Activated CD4-positive, alpha-beta T cell treated with anti-CD3 and anti-CD28 coated beads for 1 hour (primary cell): Measurements from ENCODE around the gene SEC61A1.

Source experiments
- DNase-seq: peaks from one replicate; pipeline ENCODE4 v3.0.0-alpha.2; 2020

SEC61A1 gene

GRCh38 chr3:128113817-128114794 is 61.9 kb downstream of the SEC61A1 start:
- no peak for DNase-seq
